Measurements from ENCODE around the gene ZNF555. TPM values are rescaled to one million over a fixed set of nuclear protein-coding genes. Genes with fewer than 3 reads are reported as not detected.

The ZNF555 gene
- total and polyA plus RNA-seq, 2 of the 13 experiments (the other 11 are each of a cell fraction or from before 2014, with no cell fraction given): 5.0 to 8.0 TPM

- CTCF ChIA-PET (ENCODE audit: low intra/inter-chr PET ratio, low total read pairs): no interaction called here
- FAIRE-seq: no peak
These were observed 25.4 kb upstream of the ZNF555 start for GRCh38 chr19:2815923-2816322.

More at GRCh38 chr19:2815923-2816322, 25.4 kb upstream of the ZNF555 start:
- Histone ChIP-seq H3K9ac (ENCODE audit: insufficient read depth, low read depth, low read length) (no peak overlapping the region), H3K27me3 (ENCODE audit: control insufficient read depth in 1 of 2, insufficient read depth in 2 of 2, low read length in 2 of 2) (no peaks in the 10 kb centered on the region), H3K9me3 (ENCODE audit: low read length) (no peaks in the 10 kb centered on the region), H3K27ac (ENCODE audit: extremely low read length, insufficient read depth, low read length) (no peak overlapping the region), H3K79me2 (ENCODE audit: insufficient read depth, low read length) (no peaks in the 10 kb centered on the region), H4K20me1 (ENCODE audit: insufficient read depth, low read length) (no peaks in the 10 kb centered on the region), H2AFZ (ENCODE audit: low read length) (no peak overlapping the region), H3K4me2 (ENCODE audit: low read depth, low read length) (no peak overlapping the region), H3K36me3 (replicated peaks in 1 of 2; ENCODE audit: control insufficient read depth in 1 of 2, insufficient read depth in 2 of 2, low read length in 2 of 2) (peaks cover 5 to 13% of the 10 kb centered on the region in 2 experiments; a peak in 1 of 5 replicates), H3K4me3 (replicated peaks in 1 of 3; ENCODE audit: insufficient read depth in 1 of 3, low read depth in 2 of 3, low read length in 3 of 3) (no peak overlapping the region), H3K4me1 (ENCODE audit: insufficient read depth, low read length) (peaks cover 11% of the 10 kb centered on the region)
- TF ChIP-seq E2F1 (CRISPR knock-in tag; IDR thresholded peaks at IDR 0.05): no peak
- TF ChIP-seq ZNF776 (CRISPR knock-in tag; IDR thresholded peaks at IDR 0.05): no peak
- no peak for TF ChIP-seq RBM22 (optimal IDR thresholded peaks at IDR 0.05; ENCODE audit: low read length)
- no peak for TF ChIP-seq CSRNP2 (CRISPR knock-in tag; conservative IDR thresholded peaks at IDR 0.05; ENCODE audit: low read depth)
- no peak for TF ChIP-seq KLF12 (CRISPR knock-in tag; IDR thresholded peaks at IDR 0.05; ENCODE audit: borderline replicate concordance)
- no peak for TF ChIP-seq ELF4 (CRISPR knock-in tag; IDR thresholded peaks at IDR 0.05; ENCODE audit: borderline replicate concordance)
- TF ChIP-seq HMG20A (CRISPR knock-in tag; IDR thresholded peaks at IDR 0.05; ENCODE audit: borderline replicate concordance): no peak
- TF ChIP-seq BRF2 (CRISPR knock-in tag; IDR thresholded peaks at IDR 0.05): no peak
- no peak for TF ChIP-seq ZNF329 (CRISPR knock-in tag; IDR thresholded peaks at IDR 0.05; ENCODE audit: low read depth)
- intact Hi-C loops (cut with micrococcal nuclease; ENCODE audit: unreplicated experiment): no loop called here
- BruUV-seq (replicated peaks): no TSS peak
- POLR2A ChIA-PET: no interaction called here
- in situ Hi-C loops (cut with HindIII; ENCODE audit: extremely low pct_ligation_motif_present, low pct_unique_long_range_greater_than_20kb): loop anchor here (10.0 kb wide), 1 partner anchor 59 kb away; no protein-coding TSS in a partner anchor
- 96% methylated on average over 12 of the region's 15 CpGs for WGBS (ENCODE audit: low lambda C conversion rate)
- ATAC-seq: no peak
- DNase-seq (ENCODE audit: low spot score): no peak
